ENCODE data around the gene RBM8A. TPM values are rescaled to one million over a fixed set of nuclear protein-coding genes. Genes with fewer than 3 reads are reported as not detected.
"Not testable (repeated sequence)": the region's sequence is repeated elsewhere in the genome, so short reads cannot be mapped to it uniquely, and the experiment has no call there.

RBM8A gene
- total RNA-seq, 1 donor: 54.3 TPM

DNA sequence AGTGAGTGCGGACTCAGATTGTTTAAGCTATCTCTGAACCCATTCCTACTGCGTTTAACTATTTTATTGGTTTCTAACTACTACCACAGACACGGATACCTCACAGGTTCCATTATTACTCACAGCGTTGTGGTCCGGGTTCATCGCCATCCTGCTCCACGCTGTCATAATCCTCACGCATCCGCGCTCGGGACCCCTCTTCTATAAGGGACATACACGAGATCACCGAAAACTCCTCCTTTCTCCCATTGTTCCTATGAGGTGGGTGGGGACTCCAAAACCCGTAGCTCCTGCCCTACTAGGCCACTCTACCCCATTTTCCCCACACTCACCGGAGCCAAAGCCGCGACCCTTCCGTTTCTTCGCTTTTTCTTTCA lies 610 bp downstream of the RBM8A start:
- H3K4me3 ChIP-seq (ENCODE audit: insufficient read depth, low read length): peak overlapping the region; percentile 83

DNA sequence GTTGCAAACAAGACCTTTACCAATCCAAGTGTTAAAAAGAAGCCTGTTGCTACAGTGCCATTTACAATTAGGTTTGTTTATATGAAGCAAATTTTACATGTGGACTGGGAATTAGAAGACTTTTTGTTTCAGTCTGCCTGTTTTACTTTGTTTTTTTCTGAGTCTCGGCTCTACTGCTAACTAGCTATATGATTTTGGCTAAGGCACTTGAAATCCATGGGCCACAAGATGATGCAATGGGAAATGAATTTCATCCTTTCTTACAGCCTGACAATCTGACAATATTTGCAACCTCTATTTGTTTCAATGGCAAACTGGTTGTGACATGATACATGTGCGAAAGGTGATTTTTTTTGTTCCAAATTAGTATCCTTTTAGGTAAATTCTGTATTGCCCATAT lies 5.0 kb downstream of the RBM8A start:
- Histone ChIP-seq H3K79me2 (ENCODE audit: insufficient read depth, low read length) (peaks cover 26% of the 10 kb centered on the region), H3K27me3 (ENCODE audit: insufficient read depth, low read length) (no peaks in the 10 kb centered on the region), H3K27ac (ENCODE audit: low read depth, low read length) (no peak overlapping the region), H3K36me3 (ENCODE audit: insufficient read depth, low read length) (peaks cover 16% of the 10 kb centered on the region), H3K4me3 (ENCODE audit: insufficient read depth, low read length) (no peak overlapping the region), H4K20me1 (ENCODE audit: insufficient read depth, low read length) (no peaks in the 10 kb centered on the region), H2AFZ (ENCODE audit: low read length) (no peak overlapping the region), H3K4me1 (ENCODE audit: insufficient read depth, low read length) (peaks cover 26% of the 10 kb centered on the region), H3K9me3 (ENCODE audit: low read depth, low read length) (no peaks in the 10 kb centered on the region), H3K4me2 (ENCODE audit: insufficient read depth, low read length) (no peak overlapping the region)
- peak; percentile 13 for DNase-seq (ENCODE audit: insufficient read length, low spot score, missing footprints)
- TF ChIP-seq, protein P1, sequence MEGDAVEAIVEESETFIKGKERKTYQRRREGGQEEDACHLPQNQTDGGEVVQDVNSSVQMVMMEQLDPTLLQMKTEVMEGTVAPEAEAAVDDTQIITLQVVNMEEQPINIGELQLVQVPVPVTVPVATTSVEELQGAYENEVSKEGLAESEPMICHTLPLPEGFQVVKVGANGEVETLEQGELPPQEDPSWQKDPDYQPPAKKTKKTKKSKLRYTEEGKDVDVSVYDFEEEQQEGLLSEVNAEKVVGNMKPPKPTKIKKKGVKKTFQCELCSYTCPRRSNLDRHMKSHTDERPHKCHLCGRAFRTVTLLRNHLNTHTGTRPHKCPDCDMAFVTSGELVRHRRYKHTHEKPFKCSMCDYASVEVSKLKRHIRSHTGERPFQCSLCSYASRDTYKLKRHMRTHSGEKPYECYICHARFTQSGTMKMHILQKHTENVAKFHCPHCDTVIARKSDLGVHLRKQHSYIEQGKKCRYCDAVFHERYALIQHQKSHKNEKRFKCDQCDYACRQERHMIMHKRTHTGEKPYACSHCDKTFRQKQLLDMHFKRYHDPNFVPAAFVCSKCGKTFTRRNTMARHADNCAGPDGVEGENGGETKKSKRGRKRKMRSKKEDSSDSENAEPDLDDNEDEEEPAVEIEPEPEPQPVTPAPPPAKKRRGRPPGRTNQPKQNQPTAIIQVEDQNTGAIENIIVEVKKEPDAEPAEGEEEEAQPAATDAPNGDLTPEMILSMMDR (IDR thresholded peaks at IDR 0.05; ENCODE audit: extremely low read depth, low read depth, low read length): no peak

More for the DNA sequence above, 610 bp downstream of the RBM8A start:
- DNase-seq (ENCODE audit: insufficient read length, low spot score, missing footprints): peak; percentile 34
- H3K4me1 ChIP-seq (ENCODE audit: insufficient read depth, low read length): peaks cover 8% of the 10 kb centered on the region
- H2AFZ ChIP-seq (ENCODE audit: low read length): peak overlapping the region; percentile 91
- peaks cover 17% of the 10 kb centered on the region for H3K79me2 ChIP-seq (ENCODE audit: insufficient read depth, low read length)
- peaks cover 20% of the 10 kb centered on the region for H3K36me3 ChIP-seq (ENCODE audit: insufficient read depth, low read length)
- no peaks in the 10 kb centered on the region for H3K27me3 ChIP-seq (ENCODE audit: insufficient read depth, low read length)
- H3K27ac ChIP-seq (ENCODE audit: low read depth, low read length): peak overlapping the region; percentile 99
- H3K9me3 ChIP-seq (ENCODE audit: low read depth, low read length): no peaks in the 10 kb centered on the region
- no peaks in the 10 kb centered on the region for H4K20me1 ChIP-seq (ENCODE audit: insufficient read depth, low read length)
- peak overlapping the region; percentile 92 for H3K4me2 ChIP-seq (ENCODE audit: insufficient read depth, low read length)
- TF ChIP-seq, protein P1 (IDR thresholded peaks at IDR 0.05; ENCODE audit: extremely low read depth, low read depth, low read length): no peak

DNA sequence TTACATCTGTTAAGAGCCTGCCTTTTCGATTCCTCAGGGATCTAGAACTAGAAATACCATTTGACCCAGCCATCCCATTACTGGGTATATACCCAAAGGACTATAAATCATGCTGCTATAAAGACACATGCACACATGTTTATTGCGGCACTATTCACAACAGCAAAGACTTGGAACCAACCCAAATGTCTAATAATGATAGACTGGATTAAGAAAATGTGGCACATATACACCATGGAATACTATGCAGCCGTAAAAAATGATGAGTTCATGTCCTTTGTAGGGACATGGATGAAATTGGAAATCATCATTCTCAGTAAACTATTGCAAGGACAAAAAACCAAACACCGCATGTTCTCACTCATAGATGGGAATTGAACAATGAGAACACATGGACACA lies 7.0 kb downstream of the RBM8A start:
- not testable (repeated sequence) for H2AFZ ChIP-seq (ENCODE audit: low read length); H3K27ac ChIP-seq (ENCODE audit: low read depth, low read length); H3K9me3 ChIP-seq (ENCODE audit: low read depth, low read length); H4K20me1 ChIP-seq (ENCODE audit: insufficient read depth, low read length); H3K4me3 ChIP-seq (ENCODE audit: insufficient read depth, low read length); H3K4me2 ChIP-seq (ENCODE audit: insufficient read depth, low read length); DNase-seq (ENCODE audit: insufficient read length, low spot score, missing footprints); H3K27me3 ChIP-seq (ENCODE audit: insufficient read depth, low read length)
- Histone ChIP-seq H3K4me1 (ENCODE audit: insufficient read depth, low read length) (peaks cover 22% of the 10 kb centered on the region), H3K79me2 (ENCODE audit: insufficient read depth, low read length) (peaks cover 22% of the 10 kb centered on the region), H3K36me3 (ENCODE audit: insufficient read depth, low read length) (peaks cover 19% of the 10 kb centered on the region)

DNA sequence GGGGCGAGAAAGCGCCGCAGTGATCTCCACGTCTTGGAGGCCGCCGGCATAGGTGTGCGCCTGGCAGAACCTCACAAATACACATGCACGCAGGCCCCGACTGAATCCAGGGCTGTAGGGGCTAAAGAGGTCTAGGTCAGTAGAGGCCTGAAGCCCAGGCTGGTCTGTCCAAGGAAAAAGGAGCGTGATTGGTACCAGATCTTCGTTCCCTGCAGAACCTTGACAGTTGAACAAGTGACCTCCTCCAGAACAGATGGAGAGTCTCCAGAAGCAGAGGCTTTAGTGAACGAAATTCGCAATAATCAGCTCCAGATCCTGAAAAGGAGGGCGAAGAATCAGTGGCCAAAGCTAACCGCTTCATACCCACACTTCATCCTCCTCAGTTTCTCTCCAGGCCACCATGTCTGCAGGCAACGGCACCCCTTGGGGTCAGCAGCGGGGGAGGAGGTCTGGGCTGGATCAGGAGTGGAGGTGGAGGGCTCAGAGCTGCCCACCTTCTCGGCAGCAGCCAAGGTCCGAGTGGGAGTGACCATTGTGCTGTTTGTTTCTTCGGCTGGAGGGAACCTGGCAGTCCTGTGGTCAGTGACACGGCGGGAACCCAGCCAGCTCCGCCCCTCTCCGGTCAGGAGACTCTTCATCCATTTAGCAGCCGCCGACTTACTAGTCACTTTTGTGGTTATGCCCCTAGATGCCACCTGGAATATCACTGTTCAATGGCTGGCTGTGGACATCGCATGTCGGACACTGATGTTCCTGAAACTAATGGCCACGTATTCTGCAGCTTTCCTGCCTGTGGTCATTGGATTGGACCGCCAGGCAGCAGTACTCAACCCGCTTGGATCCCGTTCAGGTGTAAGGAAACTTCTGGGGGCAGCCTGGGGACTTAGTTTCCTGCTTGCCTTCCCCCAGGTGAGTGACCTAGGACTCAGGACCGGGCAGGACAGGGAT lies 8.0 kb downstream of the RBM8A start:
- peaks cover 22% of the 10 kb centered on the region for H3K79me2 ChIP-seq (ENCODE audit: insufficient read depth, low read length)
- peak overlapping the region; percentile 94 for H3K27ac ChIP-seq (ENCODE audit: low read depth, low read length)
- no peaks in the 10 kb centered on the region for H3K9me3 ChIP-seq (ENCODE audit: low read depth, low read length)
- TF ChIP-seq, protein P1 (IDR thresholded peaks at IDR 0.05; ENCODE audit: extremely low read depth, low read depth, low read length): no peak
- H2AFZ ChIP-seq (ENCODE audit: low read length): peak overlapping the region; percentile 96
- peak overlapping the region; percentile 99 for H3K4me2 ChIP-seq (ENCODE audit: insufficient read depth, low read length)
- H3K4me3 ChIP-seq (ENCODE audit: insufficient read depth, low read length): peak overlapping the region; percentile 85
- H3K4me1 ChIP-seq (ENCODE audit: insufficient read depth, low read length): peaks cover 22% of the 10 kb centered on the region
- no peaks in the 10 kb centered on the region for H3K27me3 ChIP-seq (ENCODE audit: insufficient read depth, low read length)
- no peaks in the 10 kb centered on the region for H4K20me1 ChIP-seq (ENCODE audit: insufficient read depth, low read length)
- DNase-seq (ENCODE audit: insufficient read length, low spot score, missing footprints): peak; percentile 92
- peaks cover 19% of the 10 kb centered on the region for H3K36me3 ChIP-seq (ENCODE audit: insufficient read depth, low read length)

All from osteoblast (primary cell).